HEK293 (cell line): ENCODE measurements around the gene CD99L2.

Experiments
- CTCF ChIA-PET: fragments of 350-600 bp; formaldehyde crosslinking; extraction: SDS; loops from one replicate; lab custom pipeline; 2021; ENCODE audit warnings: antibody characterized with exemption; lab: Yijun Ruan, JAX
- POLR2A ChIA-PET: fragments of 300-600 bp; formaldehyde crosslinking; extraction: SDS; loops from one replicate; lab custom pipeline; 2020; ENCODE audit warnings: antibody characterized with exemption, inconsistent platforms; lab: Yijun Ruan, JAX
- H3K27ac ChIP-seq: fragments of 200-500 bp; sonication (Bioruptor generic); 2 replicates; pipeline ENCODE4 v1.5.1; 2014; ENCODE audit warnings: low read depth, low read length, control low read depth, inconsistent platforms; ENCODE audit errors: extremely low read depth
- H3K36me3 ChIP-seq, 2 experiments: fragments of 200-500 bp in 1 of 2; sonication (Bioruptor generic) in 1 of 2; 1 replicate in 1 of 2; 2 replicates in 1 of 2; pipeline ENCODE4 v1.5.1; 2014 to 2017; ENCODE audit warnings: inconsistent platforms in 2 of 2, low read length in 2 of 2; ENCODE audit not compliant: control insufficient read depth in 2 of 2, insufficient read depth in 1 of 2
- H3K4me1 ChIP-seq: fragments of 200-500 bp; sonication (Bioruptor generic); 2 replicates; pipeline ENCODE4 v1.5.1; 2014; ENCODE audit warnings: mild to moderate bottlenecking, low read length, inconsistent platforms; ENCODE audit not compliant: control insufficient read depth, insufficient read depth
- H3K4me3 ChIP-seq: 2 replicates; pipeline ENCODE4 v1.5.1; 2011; ENCODE audit warnings: low read depth, mild to moderate bottlenecking, control low read depth, low read length, moderate library complexity
- H3K9me3 ChIP-seq: fragments of 200-500 bp; sonication (Bioruptor generic); 2 replicates; pipeline ENCODE4 v1.5.1; 2014; ENCODE audit warnings: low read depth, low read length, inconsistent platforms; ENCODE audit not compliant: control insufficient read depth, insufficient read depth
- EGR2 ChIP-seq: fragments of 450-650 bp; formaldehyde crosslinking; IDR thresholded peaks from 2 replicates; pipeline ENCODE4 v1.5.1; 2016; ENCODE audit warnings: low read depth, missing biosample characterization, missing genetic modification characterization
- HOXC10 ChIP-seq: sonication (generic); formaldehyde crosslinking; IDR thresholded peaks from 2 replicates; pipeline ENCODE4 v1.8.1; 2023; ENCODE audit warnings: mild to moderate bottlenecking, missing genetic modification reagents
- KLF8 ChIP-seq: fragments of 450-650 bp; formaldehyde crosslinking; IDR thresholded peaks from 2 replicates; pipeline ENCODE4 v1.5.1; 2016; ENCODE audit warnings: missing biosample characterization, missing genetic modification characterization
- MYNN ChIP-seq: fragments of 450-650 bp; formaldehyde crosslinking; IDR thresholded peaks from 2 replicates; pipeline ENCODE4 v1.5.1; 2016; ENCODE audit warnings: missing biosample characterization, missing genetic modification characterization, borderline replicate concordance
- OVOL3 ChIP-seq: fragments of 450-650 bp; formaldehyde crosslinking; IDR thresholded peaks from 2 replicates; pipeline ENCODE4 v1.5.1; 2016; ENCODE audit warnings: missing biosample characterization, missing genetic modification characterization
- RBAK ChIP-seq: fragments of 450-650 bp; formaldehyde crosslinking; IDR thresholded peaks from 2 replicates; pipeline ENCODE4 v1.5.1; 2016; ENCODE audit warnings: missing biosample characterization, missing genetic modification characterization
- YY1 ChIP-seq: fragments of 450-650 bp; formaldehyde crosslinking; IDR thresholded peaks from 2 replicates; pipeline ENCODE4 v1.5.1; 2018; ENCODE audit warnings: missing biosample characterization, missing genetic modification characterization
- ZBTB17 ChIP-seq: fragments of 450-650 bp; formaldehyde crosslinking; IDR thresholded peaks from 2 replicates; pipeline ENCODE4 v1.5.1; 2016; ENCODE audit warnings: missing biosample characterization, missing genetic modification characterization
- ZFP69B ChIP-seq: fragments of 450-650 bp; formaldehyde crosslinking; IDR thresholded peaks from 2 replicates; pipeline ENCODE4 v1.5.1; 2016; ENCODE audit warnings: missing biosample characterization, missing genetic modification characterization
- ZNF10 ChIP-seq: fragments of 450-650 bp; formaldehyde crosslinking; IDR thresholded peaks from 2 replicates; pipeline ENCODE4 v1.5.1; 2017; ENCODE audit warnings: missing biosample characterization, missing genetic modification characterization
- ZNF175 ChIP-seq: fragments of 450-650 bp; formaldehyde crosslinking; IDR thresholded peaks from 2 replicates; pipeline ENCODE4 v1.5.1; 2016; ENCODE audit warnings: missing biosample characterization, missing genetic modification characterization
- ZNF184 ChIP-seq: fragments of 450-650 bp; IDR thresholded peaks from 2 replicates; pipeline ENCODE4 v1.5.1; 2018; ENCODE audit warnings: missing biosample characterization, mild to moderate bottlenecking, missing genetic modification characterization
- ZNF221 ChIP-seq: fragments of 450-650 bp; formaldehyde crosslinking; IDR thresholded peaks from 2 replicates; pipeline ENCODE4 v1.5.1; 2017; ENCODE audit warnings: missing biosample characterization, missing genetic modification characterization, borderline replicate concordance
- ZNF24 ChIP-seq: fragments of 450-650 bp; formaldehyde crosslinking; IDR thresholded peaks from 2 replicates; pipeline ENCODE4 v1.5.1; 2016; ENCODE audit warnings: missing biosample characterization, missing genetic modification characterization
- ZNF292 ChIP-seq: fragments of 450-650 bp; formaldehyde crosslinking; IDR thresholded peaks from 2 replicates; pipeline ENCODE4 v1.5.1; 2016; ENCODE audit warnings: low read depth, missing biosample characterization, missing genetic modification characterization, borderline replicate concordance
- ZNF302 ChIP-seq: fragments of 450-650 bp; formaldehyde crosslinking; IDR thresholded peaks from 2 replicates; pipeline ENCODE4 v1.5.1; 2016; ENCODE audit warnings: missing biosample characterization, missing genetic modification characterization, low read depth
- ZNF555 ChIP-seq: fragments of 450-650 bp; formaldehyde crosslinking; conservative IDR thresholded peaks from 2 replicates; pipeline ENCODE4 v1.5.1; 2017; ENCODE audit warnings: missing biosample characterization, mild to moderate bottlenecking, missing genetic modification characterization, inconsistent platforms
- ZNF701 ChIP-seq: fragments of 450-650 bp; formaldehyde crosslinking; IDR thresholded peaks from 2 replicates; pipeline ENCODE4 v1.5.1; 2016; ENCODE audit warnings: missing biosample characterization, missing genetic modification characterization
- ZNF777 ChIP-seq: fragments of 450-650 bp; formaldehyde crosslinking; IDR thresholded peaks from 2 replicates; pipeline ENCODE4 v1.5.1; 2017; ENCODE audit warnings: missing biosample characterization, missing genetic modification characterization, borderline replicate concordance
- ZNF785 ChIP-seq: fragments of 450-650 bp; formaldehyde crosslinking; IDR thresholded peaks from 2 replicates; pipeline ENCODE4 v1.5.1; 2016; ENCODE audit warnings: missing biosample characterization, missing genetic modification characterization
- TF ChIP-seq, protein P1 (sequence below): sonication (generic); formaldehyde crosslinking; IDR thresholded peaks from 2 replicates; pipeline ENCODE4 v1.8.1; 2022; ENCODE audit warnings: mild to moderate bottlenecking, moderate library complexity, missing genetic modification reagents
- TF ChIP-seq, protein P2 (sequence below): fragments of 450-650 bp; formaldehyde crosslinking; IDR thresholded peaks from 2 replicates; pipeline ENCODE4 v1.5.1; 2017; ENCODE audit warnings: missing biosample characterization, mild to moderate bottlenecking, missing genetic modification characterization, moderate library complexity
- TF ChIP-seq, protein P3 (sequence below): fragments of 450-650 bp; formaldehyde crosslinking; IDR thresholded peaks from 2 replicates; pipeline ENCODE4 v1.5.1; 2016; ENCODE audit warnings: missing biosample characterization, missing genetic modification characterization, borderline replicate concordance
- TF ChIP-seq, protein P4 (sequence below): fragments of 450-650 bp; formaldehyde crosslinking; IDR thresholded peaks from 2 replicates; pipeline ENCODE4 v1.5.1; 2016; ENCODE audit warnings: missing biosample characterization, missing genetic modification characterization
- TF ChIP-seq, protein P5 (sequence below): fragments of 450-650 bp; formaldehyde crosslinking; IDR thresholded peaks from 2 replicates; pipeline ENCODE4 v1.5.1; 2016; ENCODE audit warnings: missing biosample characterization, missing genetic modification characterization, low read depth

CD99L2 gene

DNA sequence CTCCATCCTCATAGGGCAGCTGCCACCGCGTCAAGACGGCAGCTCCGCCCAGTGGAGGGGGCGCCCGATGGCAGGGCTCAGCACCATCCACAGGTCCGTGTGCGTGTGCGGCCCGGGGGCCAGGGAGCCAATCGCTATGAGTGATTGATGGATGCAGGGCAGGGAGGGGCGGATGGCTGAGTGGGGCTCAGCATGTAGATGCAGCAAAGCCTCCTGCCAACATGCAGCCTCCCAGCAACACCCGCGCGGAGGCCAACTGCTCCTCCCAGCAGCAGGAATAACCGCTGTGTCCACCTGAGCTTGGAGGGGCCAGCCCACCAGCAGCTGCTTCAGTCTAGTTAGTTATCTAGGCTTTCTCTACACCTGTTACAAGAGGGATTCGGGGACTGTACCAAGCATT, 127.8 kb downstream of the CD99L2 start:
- ChIA-PET CTCF (interaction anchor here (0.6 to 2.5 kb wide), 4 partner anchors 9 to 311 kb away, joined by 3 to 16 read pairs (median 4); no protein-coding TSS in a partner anchor), POLR2A (no interaction called here)
- TF ChIP-seq, protein P1, sequence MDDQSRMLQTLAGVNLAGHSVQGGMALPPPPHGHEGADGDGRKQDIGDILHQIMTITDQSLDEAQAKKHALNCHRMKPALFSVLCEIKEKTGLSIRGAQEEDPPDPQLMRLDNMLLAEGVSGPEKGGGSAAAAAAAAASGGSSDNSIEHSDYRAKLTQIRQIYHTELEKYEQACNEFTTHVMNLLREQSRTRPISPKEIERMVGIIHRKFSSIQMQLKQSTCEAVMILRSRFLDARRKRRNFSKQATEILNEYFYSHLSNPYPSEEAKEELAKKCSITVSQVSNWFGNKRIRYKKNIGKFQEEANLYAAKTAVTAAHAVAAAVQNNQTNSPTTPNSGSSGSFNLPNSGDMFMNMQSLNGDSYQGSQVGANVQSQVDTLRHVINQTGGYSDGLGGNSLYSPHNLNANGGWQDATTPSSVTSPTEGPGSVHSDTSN: no peak
- TF ChIP-seq YY1 (tag by site-specific recombination): no peak
- TF ChIP-seq ZNF777 (tag by site-specific recombination): no peak
- no peak for TF ChIP-seq ZFP69B (tag by site-specific recombination)
- TF ChIP-seq, protein P2, sequence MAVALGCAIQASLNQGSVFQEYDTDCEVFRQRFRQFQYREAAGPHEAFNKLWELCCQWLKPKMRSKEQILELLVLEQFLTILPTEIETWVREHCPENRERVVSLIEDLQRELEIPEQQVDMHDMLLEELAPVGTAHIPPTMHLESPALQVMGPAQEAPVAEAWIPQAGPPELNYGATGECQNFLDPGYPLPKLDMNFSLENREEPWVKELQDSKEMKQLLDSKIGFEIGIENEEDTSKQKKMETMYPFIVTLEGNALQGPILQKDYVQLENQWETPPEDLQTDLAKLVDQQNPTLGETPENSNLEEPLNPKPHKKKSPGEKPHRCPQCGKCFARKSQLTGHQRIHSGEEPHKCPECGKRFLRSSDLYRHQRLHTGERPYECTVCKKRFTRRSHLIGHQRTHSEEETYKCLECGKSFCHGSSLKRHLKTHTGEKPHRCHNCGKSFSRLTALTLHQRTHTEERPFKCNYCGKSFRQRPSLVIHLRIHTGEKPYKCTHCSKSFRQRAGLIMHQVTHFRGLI (tag by site-specific recombination): no peak
- TF ChIP-seq, protein P3, sequence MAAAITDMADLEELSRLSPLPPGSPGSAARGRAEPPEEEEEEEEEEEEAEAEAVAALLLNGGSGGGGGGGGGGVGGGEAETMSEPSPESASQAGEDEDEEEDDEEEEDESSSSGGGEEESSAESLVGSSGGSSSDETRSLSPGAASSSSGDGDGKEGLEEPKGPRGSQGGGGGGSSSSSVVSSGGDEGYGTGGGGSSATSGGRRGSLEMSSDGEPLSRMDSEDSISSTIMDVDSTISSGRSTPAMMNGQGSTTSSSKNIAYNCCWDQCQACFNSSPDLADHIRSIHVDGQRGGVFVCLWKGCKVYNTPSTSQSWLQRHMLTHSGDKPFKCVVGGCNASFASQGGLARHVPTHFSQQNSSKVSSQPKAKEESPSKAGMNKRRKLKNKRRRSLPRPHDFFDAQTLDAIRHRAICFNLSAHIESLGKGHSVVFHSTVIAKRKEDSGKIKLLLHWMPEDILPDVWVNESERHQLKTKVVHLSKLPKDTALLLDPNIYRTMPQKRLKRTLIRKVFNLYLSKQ: no peak
- no peak for TF ChIP-seq ZBTB17 (tag by site-specific recombination)
- no peak for TF ChIP-seq ZNF555 (tag by site-specific recombination)
- Histone ChIP-seq H3K4me1 (no peaks in the 10 kb centered on the region), H3K4me3 (no peak overlapping the region), H3K9me3 (no peaks in the 10 kb centered on the region), H3K27ac (no peak overlapping the region), H3K36me3 (peaks cover 0 to 20% of the 10 kb centered on the region in 2 experiments; a peak in 1 of 3 replicates)

DNA sequence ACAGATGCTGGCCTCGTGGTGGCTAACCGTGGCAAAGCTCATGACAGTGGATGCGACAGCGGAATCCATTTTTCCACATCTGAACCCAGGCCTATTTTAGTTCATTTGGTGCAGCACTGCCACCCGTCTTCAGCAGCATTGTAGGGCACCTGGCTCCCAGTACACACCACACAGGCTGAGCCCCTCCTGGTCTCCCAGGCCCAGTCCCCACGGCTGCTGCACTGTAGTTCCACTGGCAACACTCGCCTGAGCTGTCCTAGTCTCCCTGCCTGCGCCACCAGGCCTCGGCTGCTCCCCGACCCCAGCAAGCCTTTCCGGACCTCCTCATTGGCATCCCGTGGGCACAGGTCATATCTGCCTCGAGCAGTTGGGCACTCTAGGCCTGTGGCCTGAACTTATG, 129.1 kb downstream of the CD99L2 start:
- peaks cover 0 to 20% of the 10 kb centered on the region in 2 experiments; a peak in 1 of 3 replicates for H3K36me3 ChIP-seq
- no peaks in the 10 kb centered on the region for H3K4me1 ChIP-seq
- H3K27ac ChIP-seq: no peak overlapping the region
- POLR2A ChIA-PET: no interaction called here
- H3K4me3 ChIP-seq: no peak overlapping the region
- no peaks in the 10 kb centered on the region for H3K9me3 ChIP-seq
- CTCF ChIA-PET: interaction anchor here (1.4 kb wide), 1 partner anchor 312 kb away, joined by 5 read pairs; no protein-coding TSS in a partner anchor
- TF ChIP-seq ZNF221 (tag by site-specific recombination) (no peak), ZNF10 (tag by site-specific recombination) (no peak), ZNF175 (tag by site-specific recombination) (no peak), ZNF292 (tag by site-specific recombination) (no peak), ZNF302 (tag by site-specific recombination) (no peak)

DNA sequence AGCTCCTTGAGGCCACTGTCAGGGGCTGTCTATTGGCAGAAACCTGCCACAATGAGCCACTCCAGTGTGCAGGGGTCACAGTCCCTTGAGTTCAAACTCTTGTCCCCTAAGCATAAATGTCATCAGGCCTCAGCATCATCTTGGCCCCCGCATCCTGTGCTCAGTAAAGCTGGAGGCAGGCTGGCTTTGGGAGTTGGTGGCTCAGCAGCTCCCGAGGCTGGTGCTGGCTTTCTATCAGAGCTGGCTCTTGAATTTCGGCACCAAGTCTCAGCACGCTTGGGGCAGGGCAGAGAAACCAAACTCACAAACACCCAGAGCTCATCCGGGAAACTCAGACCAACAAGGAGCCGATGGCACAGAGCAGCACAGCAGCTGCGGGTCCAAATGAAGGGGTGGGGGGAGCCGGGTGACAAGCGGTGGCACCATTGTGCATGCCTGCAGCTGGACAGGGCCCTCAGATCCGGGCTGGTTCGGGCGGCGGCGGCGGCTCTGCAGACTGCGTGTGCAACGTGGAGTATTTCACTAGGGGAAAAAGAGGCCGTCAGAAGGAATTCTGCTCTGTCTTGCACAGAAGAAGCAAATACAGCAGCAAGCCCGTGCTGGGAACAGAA, 129.8 kb downstream of the CD99L2 start:
- Histone ChIP-seq H3K9me3 (no peaks in the 10 kb centered on the region), H3K4me3 (no peak overlapping the region), H3K36me3 (peaks cover 0 to 20% of the 10 kb centered on the region in 2 experiments; a peak in 1 of 3 replicates), H3K27ac (no peak overlapping the region), H3K4me1 (no peaks in the 10 kb centered on the region)
- ChIA-PET CTCF (no interaction called here), POLR2A (no interaction called here)
- no peak for TF ChIP-seq RBAK
- TF ChIP-seq ZNF785 (tag by site-specific recombination): no peak
- no peak for TF ChIP-seq ZNF701
- no peak for TF ChIP-seq KLF8 (tag by site-specific recombination)
- no peak for TF ChIP-seq MYNN (tag by site-specific recombination)
- no peak for TF ChIP-seq OVOL3
- TF ChIP-seq, protein P4, sequence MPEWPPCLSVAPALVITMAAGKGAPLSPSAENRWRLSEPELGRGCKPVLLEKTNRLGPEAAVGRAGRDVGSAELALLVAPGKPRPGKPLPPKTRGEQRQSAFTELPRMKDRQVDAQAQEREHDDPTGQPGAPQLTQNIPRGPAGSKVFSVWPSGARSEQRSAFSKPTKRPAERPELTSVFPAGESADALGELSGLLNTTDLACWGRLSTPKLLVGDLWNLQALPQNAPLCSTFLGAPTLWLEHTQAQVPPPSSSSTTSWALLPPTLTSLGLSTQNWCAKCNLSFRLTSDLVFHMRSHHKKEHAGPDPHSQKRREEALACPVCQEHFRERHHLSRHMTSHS: no peak
- TF ChIP-seq, protein P5, sequence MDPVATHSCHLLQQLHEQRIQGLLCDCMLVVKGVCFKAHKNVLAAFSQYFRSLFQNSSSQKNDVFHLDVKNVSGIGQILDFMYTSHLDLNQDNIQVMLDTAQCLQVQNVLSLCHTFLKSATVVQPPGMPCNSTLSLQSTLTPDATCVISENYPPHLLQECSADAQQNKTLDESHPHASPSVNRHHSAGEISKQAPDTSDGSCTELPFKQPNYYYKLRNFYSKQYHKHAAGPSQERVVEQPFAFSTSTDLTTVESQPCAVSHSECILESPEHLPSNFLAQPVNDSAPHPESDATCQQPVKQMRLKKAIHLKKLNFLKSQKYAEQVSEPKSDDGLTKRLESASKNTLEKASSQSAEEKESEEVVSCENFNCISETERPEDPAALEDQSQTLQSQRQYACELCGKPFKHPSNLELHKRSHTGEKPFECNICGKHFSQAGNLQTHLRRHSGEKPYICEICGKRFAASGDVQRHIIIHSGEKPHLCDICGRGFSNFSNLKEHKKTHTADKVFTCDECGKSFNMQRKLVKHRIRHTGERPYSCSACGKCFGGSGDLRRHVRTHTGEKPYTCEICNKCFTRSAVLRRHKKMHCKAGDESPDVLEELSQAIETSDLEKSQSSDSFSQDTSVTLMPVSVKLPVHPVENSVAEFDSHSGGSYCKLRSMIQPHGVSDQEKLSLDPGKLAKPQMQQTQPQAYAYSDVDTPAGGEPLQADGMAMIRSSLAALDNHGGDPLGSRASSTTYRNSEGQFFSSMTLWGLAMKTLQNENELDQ (tag by site-specific recombination): no peak
- no peak for TF ChIP-seq ZNF24
- TF ChIP-seq HOXC10 (CRISPR knock-in tag): no peak
- TF ChIP-seq EGR2 (tag by site-specific recombination): no peak
- TF ChIP-seq ZNF184: no peak
